GM12878 (cell line): ENCODE results near the gene ANGPTL2.

ENCODE experiments used
- ETV6 ChIP-seq, 2 experiments: fragments of 450-650 bp in 1 of 2; IDR thresholded peaks in 1 of 2; conservative IDR thresholded peaks in 1 of 2; 2 replicates each; pipeline ENCODE4 v1.6.1; 2014; ENCODE audit warnings: antibody characterized with exemption in 1 of 2, borderline replicate concordance in 1 of 2, low read depth in 1 of 2, mild to moderate bottlenecking in 1 of 2, moderate library complexity in 1 of 2
- FOS ChIP-seq: IDR thresholded peaks from 3 replicates; pipeline ENCODE4 v1.6.1; 2011; ENCODE audit warnings: borderline replicate concordance; ENCODE audit not compliant: insufficient read length; ENCODE audit errors: extremely low read depth
- GABPA ChIP-seq: IDR thresholded peaks from 2 replicates; pipeline ENCODE4 v1.6.1; 2014; ENCODE audit warnings: antibody characterized with exemption, low read depth, mild to moderate bottlenecking, inconsistent platforms
- MAX ChIP-seq: IDR thresholded peaks from 2 replicates; pipeline ENCODE4 v1.6.1; 2012; ENCODE audit warnings: low read depth, low read length, improper control_type of control experiment
- NFYB ChIP-seq: IDR thresholded peaks from 2 replicates; pipeline ENCODE4 v1.6.1; 2011; ENCODE audit warnings: low read depth, mild to moderate bottlenecking, low read length, improper control_type of control experiment, moderate library complexity; ENCODE audit not compliant: insufficient read depth
- NR2C2 ChIP-seq: IDR thresholded peaks from 2 replicates; pipeline ENCODE4 v1.6.1; 2011; ENCODE audit warnings: borderline replicate concordance, low read depth; ENCODE audit not compliant: control insufficient read depth, insufficient read length
- POLR2A ChIP-seq: IDR thresholded peaks from 2 replicates; pipeline ENCODE4 v1.6.1; 2011; ENCODE audit warnings: low read depth, mild to moderate bottlenecking, low read length
- POLR2AphosphoS5 ChIP-seq: IDR thresholded peaks from 2 replicates; pipeline ENCODE4 v1.6.1; 2011; ENCODE audit warnings: mild to moderate bottlenecking, low read length, inconsistent platforms
- RCOR1 ChIP-seq: conservative IDR thresholded peaks from 2 replicates; pipeline ENCODE4 v1.6.1; 2012; ENCODE audit warnings: low read depth, low read length, improper control_type of control experiment
- RELA ChIP-seq: fragments of 450-650 bp; IDR thresholded peaks from 2 replicates; pipeline ENCODE4 v1.8.0; 2014; ENCODE audit warnings: borderline replicate concordance; ENCODE audit not compliant: partially characterized antibody
- SUZ12 ChIP-seq: fragments of 200-600 bp; sonication (generic); IDR thresholded peaks from one replicate; pipeline ENCODE4 v1.6.1; 2018; ENCODE audit warnings: antibody characterized with exemption, mild to moderate bottlenecking; ENCODE audit not compliant: unreplicated experiment
- TARDBP ChIP-seq: IDR thresholded peaks from 2 replicates; pipeline ENCODE4 v1.6.1; 2016; ENCODE audit warnings: borderline replicate concordance
- TF ChIP-seq, protein P1 (sequence below), 3 experiments: IDR thresholded peaks in 2 of 3; conservative IDR thresholded peaks in 1 of 3; 2 replicates each; pipeline ENCODE4 v1.5.1; 2011; ENCODE audit warnings: low read depth in 3 of 3, low read length in 3 of 3, mild to moderate bottlenecking in 3 of 3, control low read depth in 2 of 3, moderate library complexity in 2 of 3, inconsistent platforms in 1 of 3, mixed read lengths in 1 of 3; ENCODE audit not compliant: control insufficient read depth in 2 of 3, insufficient read depth in 1 of 3; ENCODE audit errors: extremely low read depth in 1 of 3

DNA sequence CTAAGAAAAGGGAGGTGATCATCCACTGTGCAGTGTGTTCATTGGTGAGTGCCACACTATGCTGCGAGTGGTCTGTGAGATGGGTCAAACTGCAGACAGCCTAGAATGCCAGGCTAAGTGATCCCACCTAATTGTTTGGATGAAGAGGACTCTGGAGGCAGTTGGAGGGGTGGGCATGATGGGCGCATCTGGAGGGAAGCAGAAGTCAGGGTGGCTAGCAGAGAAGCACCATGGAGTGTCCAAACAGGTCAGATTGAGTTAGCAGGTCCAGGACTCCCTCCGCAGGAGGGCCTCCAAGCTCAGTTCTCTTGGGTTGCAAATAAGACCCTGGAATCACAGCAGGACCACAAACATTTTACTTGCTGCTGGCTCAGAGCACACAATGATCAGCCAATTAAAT lies 19.9 kb upstream of the ANGPTL2 start:
- TF ChIP-seq, protein P1, sequence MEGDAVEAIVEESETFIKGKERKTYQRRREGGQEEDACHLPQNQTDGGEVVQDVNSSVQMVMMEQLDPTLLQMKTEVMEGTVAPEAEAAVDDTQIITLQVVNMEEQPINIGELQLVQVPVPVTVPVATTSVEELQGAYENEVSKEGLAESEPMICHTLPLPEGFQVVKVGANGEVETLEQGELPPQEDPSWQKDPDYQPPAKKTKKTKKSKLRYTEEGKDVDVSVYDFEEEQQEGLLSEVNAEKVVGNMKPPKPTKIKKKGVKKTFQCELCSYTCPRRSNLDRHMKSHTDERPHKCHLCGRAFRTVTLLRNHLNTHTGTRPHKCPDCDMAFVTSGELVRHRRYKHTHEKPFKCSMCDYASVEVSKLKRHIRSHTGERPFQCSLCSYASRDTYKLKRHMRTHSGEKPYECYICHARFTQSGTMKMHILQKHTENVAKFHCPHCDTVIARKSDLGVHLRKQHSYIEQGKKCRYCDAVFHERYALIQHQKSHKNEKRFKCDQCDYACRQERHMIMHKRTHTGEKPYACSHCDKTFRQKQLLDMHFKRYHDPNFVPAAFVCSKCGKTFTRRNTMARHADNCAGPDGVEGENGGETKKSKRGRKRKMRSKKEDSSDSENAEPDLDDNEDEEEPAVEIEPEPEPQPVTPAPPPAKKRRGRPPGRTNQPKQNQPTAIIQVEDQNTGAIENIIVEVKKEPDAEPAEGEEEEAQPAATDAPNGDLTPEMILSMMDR (IDR thresholded peaks at IDR 0.05 in 2 of 3, conservative IDR thresholded peaks at IDR 0.05 in 1 of 3; ENCODE audit: control insufficient read depth in 2 of 3, extremely low read depth in 1 of 3, insufficient read depth in 1 of 3, low read depth in 3 of 3, low read length in 3 of 3): no peak
- TF ChIP-seq ETV6 (conservative IDR thresholded peaks at IDR 0.05 in 1 of 2, IDR thresholded peaks at IDR 0.05 in 1 of 2; ENCODE audit: borderline replicate concordance in 1 of 2, low read depth in 1 of 2) (no peak), POLR2AphosphoS5 (no peak), MAX (no peak), NR2C2 (no peak), TARDBP (no peak), GABPA (no peak), POLR2A (no peak), SUZ12 (no peak), NFYB (no peak), FOS (no peak), RELA (no peak), RCOR1 (no peak)
